GM23338 (cell line): ENCODE measurements around the gene FGF3. TPM values are rescaled to one million over a fixed set of nuclear protein-coding genes. Genes with fewer than 3 reads are reported as not detected.

Source experiments
- ATAC-seq: fragments of 200-7000 bp; cut with Tn5 transposase; 3 replicates; pipeline ENCODE4 v1.9.1; 2020
- DNase-seq: peaks from one replicate; pipeline ENCODE4 v3.0.0-alpha.2; 2015; ENCODE audit warnings: low spot score
- H2AFZ ChIP-seq: fragments of 200-600 bp; sonication (generic); 2 replicates; pipeline ENCODE4 v1.8.0; 2016; ENCODE audit warnings: antibody characterized with exemption, mild to moderate bottlenecking, moderate library complexity
- H3F3A ChIP-seq: fragments of 200-600 bp; sonication (generic); replicated peaks from 2 replicates; pipeline ENCODE4 v1.8.0; 2017; ENCODE audit warnings: antibody characterized with exemption, mixed run types, low read depth
- H3K27ac ChIP-seq: fragments of 200-600 bp; sonication (generic); 2 replicates; pipeline ENCODE4 v1.6.1; 2016; ENCODE audit warnings: low read depth
- H3K27me3 ChIP-seq: fragments of 200-600 bp; sonication (generic); 2 replicates; pipeline ENCODE4 v1.8.0; 2016; ENCODE audit warnings: mild to moderate bottlenecking, mixed run types, moderate library complexity; ENCODE audit not compliant: insufficient read depth
- H3K36me3 ChIP-seq: fragments of 200-600 bp; sonication (generic); 2 replicates; pipeline ENCODE4 v1.8.0; 2016; ENCODE audit warnings: mild to moderate bottlenecking; ENCODE audit not compliant: insufficient read depth
- H3K4me1 ChIP-seq: fragments of 200-600 bp; sonication (generic); 2 replicates; pipeline ENCODE4 v1.8.0; 2016; ENCODE audit warnings: mild to moderate bottlenecking, moderate library complexity; ENCODE audit not compliant: insufficient read depth
- H3K4me2 ChIP-seq: fragments of 200-600 bp; sonication (generic); 2 replicates; pipeline ENCODE4 v1.7.1; 2017; ENCODE audit warnings: mixed run types
- H3K4me3 ChIP-seq: fragments of 200-600 bp; sonication (generic); 2 replicates; pipeline ENCODE4 v1.6.1; 2016; ENCODE audit warnings: mixed run types
- H3K79me2 ChIP-seq: fragments of 200-600 bp; sonication (generic); replicated peaks from 2 replicates; pipeline ENCODE4 v1.8.0; 2017; ENCODE audit warnings: mild to moderate bottlenecking; ENCODE audit not compliant: insufficient read depth
- H3K9me2 ChIP-seq: fragments of 200-600 bp; sonication (generic); 2 replicates; pipeline ENCODE4 v1.8.0; 2017; ENCODE audit not compliant: insufficient read depth
- H4K20me1 ChIP-seq: fragments of 200-600 bp; sonication (generic); replicated peaks from 2 replicates; pipeline ENCODE4 v1.8.0; 2017; ENCODE audit warnings: mild to moderate bottlenecking; ENCODE audit not compliant: insufficient read depth
- H3K27ac Mint-ChIP-seq: 2 replicates; pipeline ENCODE4 v1.8.0; 2020; ENCODE audit warnings: inconsistent platforms, mild to moderate bottlenecking, moderate library complexity, mixed read lengths
- H3K27me3 Mint-ChIP-seq: 3 replicates; pipeline ENCODE4 v1.8.0; 2022; ENCODE audit warnings: low read depth, mild to moderate bottlenecking, moderate library complexity, mixed read lengths, inconsistent platforms; ENCODE audit not compliant: insufficient read depth, poor library complexity
- H3K36me3 Mint-ChIP-seq: 3 replicates; pipeline ENCODE4 v1.8.0; 2021; ENCODE audit warnings: low read depth, mild to moderate bottlenecking, inconsistent platforms, moderate library complexity, mixed read lengths
- H3K4me1 Mint-ChIP-seq: 3 replicates; pipeline ENCODE4 v1.8.0; 2020; ENCODE audit warnings: mild to moderate bottlenecking, inconsistent platforms, mixed read lengths
- H3K4me3 Mint-ChIP-seq: 3 replicates; pipeline ENCODE4 v1.8.0; 2021; ENCODE audit warnings: moderate library complexity, mild to moderate bottlenecking, inconsistent platforms, mixed read lengths
- H3K9me3 Mint-ChIP-seq: 3 replicates; pipeline ENCODE4 v1.8.0; 2020; ENCODE audit warnings: moderate library complexity, mild to moderate bottlenecking, inconsistent platforms, mixed read lengths
- CREB1 ChIP-seq: fragments of 250-450 bp; sonication (Bioruptor Pico); IDR thresholded peaks from 2 replicates; pipeline ENCODE4 v1.5.0; 2020; ENCODE audit warnings: low read depth, mild to moderate bottlenecking, moderate library complexity
- EZH2 ChIP-seq: fragments of 200-600 bp; sonication (generic); IDR thresholded peaks from one replicate; pipeline ENCODE4 v1.8.0; 2017; ENCODE audit warnings: antibody characterized with exemption, mild to moderate bottlenecking, low read depth; ENCODE audit not compliant: unreplicated experiment
- JUNB ChIP-seq: IDR thresholded peaks from one replicate; pipeline ENCODE4 v1.6.1; 2016; ENCODE audit warnings: antibody characterized with exemption; ENCODE audit not compliant: unreplicated experiment
- NANOG ChIP-seq: IDR thresholded peaks from 2 replicates; pipeline ENCODE4 v1.6.1; 2016; ENCODE audit warnings: antibody characterized with exemption, borderline replicate concordance
- POLR2AphosphoS5 ChIP-seq: IDR thresholded peaks from 2 replicates; pipeline ENCODE4 v1.6.1; 2016; ENCODE audit warnings: antibody characterized with exemption, low read depth
- REST ChIP-seq: IDR thresholded peaks from one replicate; pipeline ENCODE4 v1.6.1; 2018; ENCODE audit warnings: antibody characterized with exemption; ENCODE audit not compliant: unreplicated experiment
- STAT1 ChIP-seq: IDR thresholded peaks from one replicate; pipeline ENCODE4 v1.6.1; 2016; ENCODE audit warnings: antibody characterized with exemption; ENCODE audit not compliant: unreplicated experiment
- ZNF114 ChIP-seq: fragments of 250-450 bp; sonication (Bioruptor Pico); IDR thresholded peaks from 2 replicates; pipeline ENCODE4 v1.5.0; 2020; ENCODE audit warnings: mild to moderate bottlenecking, moderate library complexity
- ZNF331 ChIP-seq: fragments of 250-450 bp; sonication (Bioruptor Pico); IDR thresholded peaks from 2 replicates; pipeline ENCODE4 v1.5.0; 2020; ENCODE audit warnings: low read depth, mild to moderate bottlenecking, moderate library complexity
- polyA plus RNA-seq: library from polyadenylated mRNA; unstranded; fragments of >200 nt; fragmentation: Nextera tagmentation; extraction: Ambion mirVana; gene quantifications from 2 replicates; pipeline ENCODE4 v1.2.1, GENCODE V29; 2016
- total RNA-seq: library from RNA; depleted of rRNA; stranded (reverse); fragments of >200 nt; shearing (Covaris generic); gene quantifications from 2 replicates; pipeline ENCODE4 v1.2.3, GENCODE V29; 2014
- TF ChIP-seq, protein P1 (sequence below), 2 experiments: fragments of 200-600 bp in 1 of 2; sonication (generic) in 1 of 2; conservative IDR thresholded peaks; 2 replicates each; pipeline versions ENCODE4 v1.5.1 to v1.6.1; 2016 to 2017; ENCODE audit warnings: antibody characterized with exemption in 2 of 2, low read depth in 2 of 2, mild to moderate bottlenecking in 2 of 2, moderate library complexity in 1 of 2

Gene FGF3
- total and polyA plus RNA-seq, 2 experiments from 2014 or later, result 1.2 TPM; not detected in 1

GRCh38 chr11:69840371-69841169 is 21.4 kb upstream of the FGF3 start (continued):
- TF ChIP-seq STAT1 (no peak), NANOG (no peak), CREB1 (CRISPR knock-in tag) (no peak), REST (no peak), EZH2 (no peak), POLR2AphosphoS5 (no peak), JUNB (no peak)
- TF ChIP-seq, protein P1, sequence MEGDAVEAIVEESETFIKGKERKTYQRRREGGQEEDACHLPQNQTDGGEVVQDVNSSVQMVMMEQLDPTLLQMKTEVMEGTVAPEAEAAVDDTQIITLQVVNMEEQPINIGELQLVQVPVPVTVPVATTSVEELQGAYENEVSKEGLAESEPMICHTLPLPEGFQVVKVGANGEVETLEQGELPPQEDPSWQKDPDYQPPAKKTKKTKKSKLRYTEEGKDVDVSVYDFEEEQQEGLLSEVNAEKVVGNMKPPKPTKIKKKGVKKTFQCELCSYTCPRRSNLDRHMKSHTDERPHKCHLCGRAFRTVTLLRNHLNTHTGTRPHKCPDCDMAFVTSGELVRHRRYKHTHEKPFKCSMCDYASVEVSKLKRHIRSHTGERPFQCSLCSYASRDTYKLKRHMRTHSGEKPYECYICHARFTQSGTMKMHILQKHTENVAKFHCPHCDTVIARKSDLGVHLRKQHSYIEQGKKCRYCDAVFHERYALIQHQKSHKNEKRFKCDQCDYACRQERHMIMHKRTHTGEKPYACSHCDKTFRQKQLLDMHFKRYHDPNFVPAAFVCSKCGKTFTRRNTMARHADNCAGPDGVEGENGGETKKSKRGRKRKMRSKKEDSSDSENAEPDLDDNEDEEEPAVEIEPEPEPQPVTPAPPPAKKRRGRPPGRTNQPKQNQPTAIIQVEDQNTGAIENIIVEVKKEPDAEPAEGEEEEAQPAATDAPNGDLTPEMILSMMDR (conservative IDR thresholded peaks at IDR 0.05; ENCODE audit: low read depth in 2 of 2), result no peak

GRCh38 chr11:69839516-69839915 is 20.3 kb upstream of the FGF3 start:
- H3K4me2 ChIP-seq, result no peak overlapping the region
- Mint-ChIP-seq H3K4me1 (peaks cover 5% of the 10 kb centered on the region; the same call in 2 of the 3 replicates), H3K27me3 (peaks cover 13% of the 10 kb centered on the region), H3K9me3 (no peaks in the 10 kb centered on the region), H3K27ac (no peak overlapping the region), H3K4me3 (no peak overlapping the region), H3K36me3 (no peaks in the 10 kb centered on the region)
- no peak for DNase-seq
- 0 out of 2 replicates have a peak, but pooled peaks cover 3% of the 10 kb centered on the region for H3F3A ChIP-seq
- H3K4me1 ChIP-seq, result peaks cover 16% of the 10 kb centered on the region
- ATAC-seq, result no peak
- H3K27me3 ChIP-seq, result no peaks in the 10 kb centered on the region
- H3K36me3 ChIP-seq, result no peaks in the 10 kb centered on the region
- H4K20me1 ChIP-seq, result no peaks in the 10 kb centered on the region
- no peak overlapping the region for H3K4me3 ChIP-seq
- TF ChIP-seq CREB1 (CRISPR knock-in tag) (no peak), ZNF114 (no peak), POLR2AphosphoS5 (no peak), NANOG (no peak), ZNF331 (CRISPR knock-in tag) (no peak)
- TF ChIP-seq, protein P1 (conservative IDR thresholded peaks at IDR 0.05; ENCODE audit: low read depth in 2 of 2), result no peak
- H2AFZ ChIP-seq, result no peak overlapping the region
- H3K79me2 ChIP-seq, result no peaks in the 10 kb centered on the region
- peaks cover 8% of the 10 kb centered on the region; the same call in 1 of the 2 replicates for H3K9me2 ChIP-seq
- H3K27ac ChIP-seq, result no peak overlapping the region
